ENCODE measurements around the gene GSE1. TPM values are rescaled to one million over a fixed set of nuclear protein-coding genes. Genes with fewer than 3 reads are reported as not detected.

Gene GSE1
- total and polyA plus RNA-seq, 2 experiments from 2014 or later = 32.4 to 135 TPM

DNA sequence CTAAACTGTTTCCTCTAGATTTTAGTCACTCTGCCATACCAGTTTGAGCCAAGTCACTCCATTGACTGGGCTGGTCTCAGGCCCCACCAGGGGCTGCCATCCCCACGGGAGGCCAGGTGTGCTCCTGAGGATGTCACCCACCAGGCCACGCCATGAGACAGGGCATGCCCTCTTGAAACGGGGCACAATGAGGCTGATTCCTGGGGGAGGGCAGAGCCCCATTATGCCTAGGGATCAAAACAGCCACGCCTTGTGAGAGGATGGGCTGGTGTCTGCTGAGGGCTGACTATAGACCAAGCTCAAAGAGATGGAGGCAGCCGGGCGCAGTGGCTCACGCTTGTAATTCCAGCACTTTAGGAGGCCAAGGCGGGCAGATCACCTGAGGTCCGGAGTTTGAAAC lies 54.1 kb downstream of the GSE1 start:
- Histone ChIP-seq H4K20me1 (replicated peaks; ENCODE audit: insufficient read depth) (peaks cover 13% of the 10 kb centered on the region), H3F3A (replicated peaks; ENCODE audit: low read depth) (peaks cover 23% of the 10 kb centered on the region), H3K4me3 (no peak overlapping the region), H3K4me2 (no peak overlapping the region), H3K27ac (ENCODE audit: low read depth) (0 out of 2 replicates have a peak overlapping the region, but pooled peaks have one; percentile 6), H3K79me2 (replicated peaks; ENCODE audit: insufficient read depth) (no peaks in the 10 kb centered on the region; the same call in 1 of the 2 replicates), H3K36me3 (ENCODE audit: insufficient read depth) (peaks cover 45% of the 10 kb centered on the region), H2AFZ (no peak overlapping the region), H3K4me1 (ENCODE audit: insufficient read depth) (no peaks in the 10 kb centered on the region), H3K9me2 (ENCODE audit: insufficient read depth) (no peaks in the 10 kb centered on the region), H3K27me3 (ENCODE audit: insufficient read depth) (no peaks in the 10 kb centered on the region)
- no peak for DNase-seq (ENCODE audit: low spot score)
- H3K4me3 Mint-ChIP-seq = no peak overlapping the region
- peaks cover 31% of the 10 kb centered on the region for H3K27me3 Mint-ChIP-seq (ENCODE audit: insufficient read depth, low read depth, poor library complexity)
- H3K4me1 Mint-ChIP-seq = no peaks in the 10 kb centered on the region
- no peak overlapping the region for H3K27ac Mint-ChIP-seq
- no peaks in the 10 kb centered on the region; the same call in 2 of the 3 replicates for H3K9me3 Mint-ChIP-seq
- peaks cover 93% of the 10 kb centered on the region for H3K36me3 Mint-ChIP-seq (ENCODE audit: low read depth)
- TF ChIP-seq, protein P1, sequence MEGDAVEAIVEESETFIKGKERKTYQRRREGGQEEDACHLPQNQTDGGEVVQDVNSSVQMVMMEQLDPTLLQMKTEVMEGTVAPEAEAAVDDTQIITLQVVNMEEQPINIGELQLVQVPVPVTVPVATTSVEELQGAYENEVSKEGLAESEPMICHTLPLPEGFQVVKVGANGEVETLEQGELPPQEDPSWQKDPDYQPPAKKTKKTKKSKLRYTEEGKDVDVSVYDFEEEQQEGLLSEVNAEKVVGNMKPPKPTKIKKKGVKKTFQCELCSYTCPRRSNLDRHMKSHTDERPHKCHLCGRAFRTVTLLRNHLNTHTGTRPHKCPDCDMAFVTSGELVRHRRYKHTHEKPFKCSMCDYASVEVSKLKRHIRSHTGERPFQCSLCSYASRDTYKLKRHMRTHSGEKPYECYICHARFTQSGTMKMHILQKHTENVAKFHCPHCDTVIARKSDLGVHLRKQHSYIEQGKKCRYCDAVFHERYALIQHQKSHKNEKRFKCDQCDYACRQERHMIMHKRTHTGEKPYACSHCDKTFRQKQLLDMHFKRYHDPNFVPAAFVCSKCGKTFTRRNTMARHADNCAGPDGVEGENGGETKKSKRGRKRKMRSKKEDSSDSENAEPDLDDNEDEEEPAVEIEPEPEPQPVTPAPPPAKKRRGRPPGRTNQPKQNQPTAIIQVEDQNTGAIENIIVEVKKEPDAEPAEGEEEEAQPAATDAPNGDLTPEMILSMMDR (conservative IDR thresholded peaks at IDR 0.05; ENCODE audit: low read depth in 2 of 2) = no peak
- TF ChIP-seq ZNF331 (CRISPR knock-in tag; IDR thresholded peaks at IDR 0.05; ENCODE audit: low read depth) (no peak), JUNB (IDR thresholded peaks at IDR 0.05; ENCODE audit: unreplicated experiment) (no peak), EZH2phosphoT487 (IDR thresholded peaks at IDR 0.05; ENCODE audit: unreplicated experiment) (no peak), ZNF114 (CRISPR knock-in tag; IDR thresholded peaks at IDR 0.05) (no peak), CREB1 (CRISPR knock-in tag; IDR thresholded peaks at IDR 0.05; ENCODE audit: low read depth) (no peak)
- TF ChIP-seq, protein P2, sequence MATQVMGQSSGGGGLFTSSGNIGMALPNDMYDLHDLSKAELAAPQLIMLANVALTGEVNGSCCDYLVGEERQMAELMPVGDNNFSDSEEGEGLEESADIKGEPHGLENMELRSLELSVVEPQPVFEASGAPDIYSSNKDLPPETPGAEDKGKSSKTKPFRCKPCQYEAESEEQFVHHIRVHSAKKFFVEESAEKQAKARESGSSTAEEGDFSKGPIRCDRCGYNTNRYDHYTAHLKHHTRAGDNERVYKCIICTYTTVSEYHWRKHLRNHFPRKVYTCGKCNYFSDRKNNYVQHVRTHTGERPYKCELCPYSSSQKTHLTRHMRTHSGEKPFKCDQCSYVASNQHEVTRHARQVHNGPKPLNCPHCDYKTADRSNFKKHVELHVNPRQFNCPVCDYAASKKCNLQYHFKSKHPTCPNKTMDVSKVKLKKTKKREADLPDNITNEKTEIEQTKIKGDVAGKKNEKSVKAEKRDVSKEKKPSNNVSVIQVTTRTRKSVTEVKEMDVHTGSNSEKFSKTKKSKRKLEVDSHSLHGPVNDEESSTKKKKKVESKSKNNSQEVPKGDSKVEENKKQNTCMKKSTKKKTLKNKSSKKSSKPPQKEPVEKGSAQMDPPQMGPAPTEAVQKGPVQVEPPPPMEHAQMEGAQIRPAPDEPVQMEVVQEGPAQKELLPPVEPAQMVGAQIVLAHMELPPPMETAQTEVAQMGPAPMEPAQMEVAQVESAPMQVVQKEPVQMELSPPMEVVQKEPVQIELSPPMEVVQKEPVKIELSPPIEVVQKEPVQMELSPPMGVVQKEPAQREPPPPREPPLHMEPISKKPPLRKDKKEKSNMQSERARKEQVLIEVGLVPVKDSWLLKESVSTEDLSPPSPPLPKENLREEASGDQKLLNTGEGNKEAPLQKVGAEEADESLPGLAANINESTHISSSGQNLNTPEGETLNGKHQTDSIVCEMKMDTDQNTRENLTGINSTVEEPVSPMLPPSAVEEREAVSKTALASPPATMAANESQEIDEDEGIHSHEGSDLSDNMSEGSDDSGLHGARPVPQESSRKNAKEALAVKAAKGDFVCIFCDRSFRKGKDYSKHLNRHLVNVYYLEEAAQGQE (IDR thresholded peaks at IDR 0.05; ENCODE audit: unreplicated experiment) = no peak
- ATAC-seq = no peak

DNA sequence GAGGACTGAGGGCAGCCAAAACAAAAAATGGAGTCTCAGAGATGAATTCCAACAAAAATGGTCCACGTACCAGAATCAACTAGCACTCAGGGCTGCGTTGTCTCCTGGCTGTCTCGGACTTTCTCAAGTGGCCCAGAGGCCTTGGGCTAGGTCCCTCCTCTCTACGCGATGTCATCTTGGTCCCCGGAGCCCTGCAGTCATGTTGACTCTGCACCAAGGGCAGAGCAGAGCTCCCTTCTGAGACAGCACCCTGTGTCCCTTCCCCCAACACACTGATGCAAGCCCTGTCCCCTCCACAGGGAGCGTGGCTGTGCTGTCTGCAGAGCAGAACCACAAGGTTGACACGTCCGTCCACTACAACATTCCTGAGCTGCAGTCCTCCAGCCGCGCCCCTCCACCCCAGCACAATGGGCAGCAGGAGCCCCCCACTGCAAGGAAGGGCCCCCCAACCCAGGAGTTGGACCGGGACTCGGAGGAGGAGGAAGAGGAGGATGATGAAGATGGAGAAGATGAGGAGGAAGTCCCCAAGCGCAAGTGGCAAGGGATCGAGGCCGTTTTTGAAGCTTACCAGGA lies 54.8 kb downstream of the GSE1 start:
- Histone ChIP-seq H3K9me2 (ENCODE audit: insufficient read depth) (no peaks in the 10 kb centered on the region), H3K4me3 (no peak overlapping the region), H3K79me2 (replicated peaks; ENCODE audit: insufficient read depth) (no peaks in the 10 kb centered on the region; the same call in 1 of the 2 replicates), H3K4me1 (ENCODE audit: insufficient read depth) (no peaks in the 10 kb centered on the region), H2AFZ (no peak overlapping the region), H3K27ac (ENCODE audit: low read depth) (0 out of 2 replicates have a peak overlapping the region, but pooled peaks have one; percentile 6), H3F3A (replicated peaks; ENCODE audit: low read depth) (peaks cover 23% of the 10 kb centered on the region), H3K27me3 (ENCODE audit: insufficient read depth) (no peaks in the 10 kb centered on the region), H3K36me3 (ENCODE audit: insufficient read depth) (peaks cover 49% of the 10 kb centered on the region), H3K4me2 (no peak overlapping the region), H4K20me1 (replicated peaks; ENCODE audit: insufficient read depth) (peaks cover 16% of the 10 kb centered on the region)
- no peaks in the 10 kb centered on the region for H3K4me1 Mint-ChIP-seq
- ATAC-seq = no peak; the same call in 2 of the 3 replicates
- no peak for DNase-seq (ENCODE audit: low spot score)
- peaks cover 26% of the 10 kb centered on the region for H3K27me3 Mint-ChIP-seq (ENCODE audit: insufficient read depth, low read depth, poor library complexity)
- peaks cover 93% of the 10 kb centered on the region for H3K36me3 Mint-ChIP-seq (ENCODE audit: low read depth)
- H3K9me3 Mint-ChIP-seq = no peaks in the 10 kb centered on the region; the same call in 2 of the 3 replicates
- no peak overlapping the region for H3K4me3 Mint-ChIP-seq
- no peak overlapping the region for H3K27ac Mint-ChIP-seq
- no peak for TF ChIP-seq EZH2 (IDR thresholded peaks at IDR 0.05; ENCODE audit: low read depth, unreplicated experiment)
- no peak for TF ChIP-seq STAT1 (IDR thresholded peaks at IDR 0.05; ENCODE audit: unreplicated experiment)
- no peak for TF ChIP-seq ZNF114 (CRISPR knock-in tag; IDR thresholded peaks at IDR 0.05)
- TF ChIP-seq, protein P1 (conservative IDR thresholded peaks at IDR 0.05; ENCODE audit: low read depth in 2 of 2) = no peak
